A549 treated with CORT108297 at 1 μM for 4 hours (cell line): ENCODE results near the gene LHFPL4. TPM values are rescaled to one million over a fixed set of nuclear protein-coding genes. Genes with fewer than 3 reads are reported as not detected.

Experiments used
- total RNA-seq: library from RNA; stranded (reverse); fragments of 200-300 nt; extraction: Qiagen RNA extraction; gene quantifications from 5 replicates; pipeline ENCODE4 v1.2.3, GENCODE V29; 2022

Gene LHFPL4
- 0.06 to 0.18 TPM (median 0.12 TPM) in 5 replicates for total RNA-seq

GRCh38 chr3:9553021-9553947 is at the start of gene LHFPL4:
Gene LHFPL4, minus strand, starts transcription at chr3:9553822. Its CDS starts 1,143 bp downstream, at chr3:9552679.

Other genes starting within 250 kb of the LHFPL4 start
- 46.7 to 70.2 TPM (median 53.7 TPM) in 5 replicates for gene THUMPD3, start 190.8 kb downstream of the LHFPL4 start, total RNA-seq
- 44.1 to 56.4 TPM (median 49.9 TPM) in 5 replicates for gene SETD5, start 156.2 kb downstream of the LHFPL4 start, total RNA-seq
- gene MTMR14, start 95.7 kb upstream of the LHFPL4 start, total RNA-seq: 27.7 to 30.5 TPM (median 29.9 TPM) in 5 replicates
- gene CPNE9, start 150.0 kb upstream of the LHFPL4 start, total RNA-seq: 0.09 to 0.24 TPM (median 0.14 TPM) in 5 replicates
- gene BRPF1, start 177.9 kb upstream of the LHFPL4 start, total RNA-seq: 15.5 to 20.8 TPM (median 18.6 TPM) in 5 replicates
- 15.7 to 20.8 TPM (median 18.4 TPM) in 5 replicates for gene OGG1, start 196.1 kb upstream of the LHFPL4 start, total RNA-seq
- 13.5 to 17.3 TPM (median 16.4 TPM) in 5 replicates for gene CAMK1, start 216.1 kb upstream of the LHFPL4 start, total RNA-seq
- 51.7 to 59.4 TPM (median 58.8 TPM) in 5 replicates for gene TADA3, start 238.7 kb upstream of the LHFPL4 start, total RNA-seq
- gene ARPC4, start 239.3 kb upstream of the LHFPL4 start, total RNA-seq: 141 to 238 TPM (median 145 TPM) in 5 replicates